ENCODE measurements around the gene SAMM50.

Gene SAMM50

DNA sequence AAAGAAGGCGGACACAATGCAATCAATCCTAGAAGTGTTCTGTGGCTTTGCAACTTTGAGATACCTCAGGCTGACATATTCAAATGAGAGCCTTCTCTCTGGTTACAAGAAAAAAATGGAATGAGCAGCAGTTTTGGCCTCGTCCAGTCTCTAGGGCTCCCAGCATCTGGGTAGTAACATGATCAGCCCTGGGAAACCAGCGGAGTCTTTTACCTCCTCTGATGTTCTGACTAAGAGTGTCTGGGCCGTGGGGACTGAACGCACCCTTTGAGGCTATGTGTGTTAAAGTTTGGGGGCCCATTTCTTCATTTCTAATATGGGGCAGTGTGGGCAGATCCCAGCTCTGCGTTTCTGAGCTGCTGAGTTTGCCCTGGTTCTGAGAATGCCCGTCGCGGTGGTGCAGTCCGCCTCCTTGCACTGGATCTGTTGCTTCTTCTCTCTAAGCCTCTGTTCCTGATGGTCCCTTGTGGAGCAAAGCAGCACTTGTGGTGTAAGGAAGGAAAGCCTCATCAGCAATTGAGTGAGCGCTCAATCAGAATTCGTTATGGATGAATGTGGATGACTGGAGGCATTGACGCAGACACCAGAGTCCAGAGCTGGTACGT, 77.0 kb downstream of the SAMM50 start:
- DNase-seq: no peak

- DNase-seq: no peak
Measured at GRCh38 chr22:44033287-44033686, 78.0 kb downstream of the SAMM50 start.

GRCh38 chr22:44033694-44034093, 78.5 kb downstream of the SAMM50 start:
- no peak for DNase-seq

DNA sequence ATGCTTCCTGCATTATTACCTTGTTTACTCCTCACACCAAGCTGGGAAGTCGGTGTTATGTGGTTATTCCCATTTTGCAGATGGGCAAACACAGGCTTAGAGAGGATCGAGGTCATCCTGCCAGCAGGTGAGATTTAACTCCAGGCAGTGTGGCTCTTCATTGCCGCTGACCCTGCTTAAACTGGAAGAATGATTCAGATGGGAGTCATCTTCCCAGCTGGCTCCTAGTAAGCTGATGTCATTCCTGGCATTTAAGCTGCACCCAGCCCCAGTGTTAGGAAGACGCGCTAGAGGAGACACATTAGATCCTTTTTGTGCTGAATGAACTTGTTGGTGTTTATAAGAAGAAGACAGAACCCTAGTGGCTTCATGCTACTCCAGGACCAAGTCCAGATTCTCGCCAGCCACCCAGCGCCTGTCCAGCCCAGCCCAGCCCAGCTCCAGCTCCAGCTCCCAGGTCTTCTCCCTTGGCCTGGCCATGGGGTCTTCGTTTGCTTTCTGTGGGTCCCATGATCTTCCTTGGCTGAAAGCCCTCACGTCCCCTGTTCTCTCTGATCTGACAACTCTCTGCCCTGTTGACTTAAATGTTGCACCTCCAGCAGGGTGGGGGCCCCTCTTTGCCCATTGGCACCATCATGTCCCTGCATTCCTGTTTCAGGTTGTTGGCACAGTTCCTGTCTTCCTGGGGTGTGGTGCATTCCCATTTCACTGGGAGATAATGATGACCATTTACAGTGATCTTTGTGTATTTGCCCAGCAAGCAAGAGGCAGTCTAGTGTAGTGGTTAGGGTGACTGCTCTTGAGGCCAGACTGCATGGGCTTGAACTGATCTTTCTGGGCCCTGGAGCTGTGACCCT, 82.5 kb downstream of the SAMM50 start:
- DNase-seq: no peak

DNA sequence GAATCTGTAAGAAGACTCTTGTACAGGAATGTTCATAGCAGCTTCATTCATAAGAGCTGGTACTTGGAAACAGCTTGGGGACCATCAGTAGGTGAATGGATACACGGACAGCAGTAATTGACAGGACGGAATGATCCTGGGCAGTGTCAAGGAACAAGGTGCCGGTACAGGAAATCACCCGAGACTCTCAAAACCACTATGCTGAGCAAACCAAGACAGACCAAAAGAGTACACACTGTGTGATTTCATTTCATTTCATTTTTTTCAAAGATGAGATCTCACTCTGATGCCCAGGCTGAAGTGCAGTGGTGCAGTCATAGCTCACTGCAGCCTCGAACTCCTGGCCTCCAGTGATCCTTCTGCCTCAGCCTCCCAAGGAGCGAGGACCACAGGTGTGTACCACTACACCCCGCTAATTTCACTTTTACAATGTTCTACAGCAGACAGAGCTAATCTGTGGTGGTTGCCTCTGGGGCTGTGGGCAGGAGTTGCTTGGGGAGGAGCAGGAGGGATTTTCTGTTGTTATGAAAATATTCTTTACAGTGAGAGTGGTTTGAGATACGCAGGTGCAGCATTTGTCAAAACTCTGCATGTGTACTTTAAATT, 84.4 kb downstream of the SAMM50 start:
- DNase-seq: no peak

DNA sequence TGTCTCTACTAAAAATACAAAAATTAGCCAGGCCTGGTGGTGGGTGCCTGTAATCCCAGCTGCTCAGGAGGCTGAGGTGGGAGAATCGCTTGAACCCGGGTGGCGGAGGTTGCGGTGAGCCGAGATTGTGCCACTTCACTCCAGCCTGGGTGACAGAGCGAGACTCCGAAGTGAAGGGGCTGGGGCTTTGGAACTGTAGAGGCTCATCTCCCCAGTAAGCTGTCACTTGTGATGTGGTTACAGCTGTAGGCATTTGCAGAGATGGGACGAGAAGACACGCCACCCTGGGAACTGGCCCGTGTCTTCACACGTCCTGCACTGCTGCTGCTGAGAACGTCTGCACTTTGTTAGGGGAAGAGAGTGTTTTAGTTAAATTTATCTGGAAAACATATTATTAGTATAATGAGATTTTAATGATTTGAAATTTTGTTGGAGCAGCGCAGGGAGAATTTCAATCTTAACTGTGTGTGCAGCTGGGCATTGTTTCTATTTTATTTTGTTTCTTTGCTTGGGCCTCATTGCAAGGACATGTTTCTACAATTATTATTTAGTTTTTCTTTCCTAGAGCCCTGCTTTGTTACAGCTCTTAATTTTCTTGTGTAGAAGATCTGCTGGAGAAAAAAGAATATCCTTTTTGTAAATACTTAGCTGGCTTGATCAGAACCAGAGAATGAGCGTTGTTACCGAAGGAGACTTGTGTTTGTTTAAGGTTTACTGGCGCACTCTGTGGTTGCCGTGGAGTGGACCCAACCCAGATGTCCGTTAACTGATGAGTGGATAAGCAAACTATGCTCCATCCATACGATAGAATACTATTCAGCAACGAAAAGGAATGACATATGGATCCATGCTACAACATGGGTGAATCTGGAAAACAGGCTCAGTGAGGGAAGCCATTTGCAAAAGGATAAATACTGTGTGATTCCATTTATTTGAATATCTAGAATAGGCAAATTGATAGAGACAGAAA, 87.3 kb downstream of the SAMM50 start:
- DNase-seq: no peak

- DNase-seq: no peak
Measured at GRCh38 chr22:44045145-44045544, 89.9 kb downstream of the SAMM50 start.
